HG03280 (cell line): ENCODE measurements around the gene SRCAP.

Experiments used
- ATAC-seq: cut with Tn5 transposase; IDR thresholded peaks from one replicate; pipeline ENCODE4 v1.9.1; 2021; ENCODE audit warnings: mild to moderate bottlenecking, moderate library complexity; ENCODE audit not compliant: unreplicated experiment

SRCAP gene

GRCh38 chr16:30728899-30729672, 30.1 kb downstream of the SRCAP start:
- ATAC-seq = no peak

GRCh38 chr16:30731411-30731810, 32.4 kb downstream of the SRCAP start:
- no peak for ATAC-seq

GRCh38 chr16:30736995-30737793, 38.2 kb downstream of the SRCAP start:
- ATAC-seq = no peak

GRCh38 chr16:30737794-30738648, 39.0 kb downstream of the SRCAP start:
- no peak for ATAC-seq

GRCh38 chr16:30738984-30739951, 40.3 kb downstream of the SRCAP start:
- ATAC-seq = no peak

- no peak for ATAC-seq
These were observed 41.6 kb downstream of the SRCAP start for GRCh38 chr16:30740364-30741251.

GRCh38 chr16:30741461-30741914, 42.5 kb downstream of the SRCAP start:
- no peak for ATAC-seq

- ATAC-seq = no peak
These were observed 44.7 kb downstream of the SRCAP start for GRCh38 chr16:30743716-30744115.

GRCh38 chr16:30744183-30744582, 45.2 kb downstream of the SRCAP start:
- no peak for ATAC-seq

- no peak for ATAC-seq
These were observed 46.1 kb downstream of the SRCAP start for GRCh38 chr16:30745082-30745481.

- no peak for ATAC-seq
These were observed 47.7 kb downstream of the SRCAP start for GRCh38 chr16:30746638-30747175.

- ATAC-seq = no peak
These were observed 48.4 kb downstream of the SRCAP start for GRCh38 chr16:30747331-30747730.

- ATAC-seq = peak; percentile 98
These were observed 49.0 kb downstream of the SRCAP start, which contains the start of gene PHKG2 for GRCh38 chr16:30747799-30748633. Gene PHKG2 (plus strand): TSS chr16:30748425. CDS start chr16:30748821, 396 bp downstream.

- no peak for ATAC-seq
These were observed 49.9 kb downstream of the SRCAP start for GRCh38 chr16:30748634-30749445.

- no peak for ATAC-seq
These were observed 51.2 kb downstream of the SRCAP start for GRCh38 chr16:30750201-30750600.

GRCh38 chr16:30750876-30751465, 52.0 kb downstream of the SRCAP start:
- no peak for ATAC-seq
